ENCODE results near the gene NSF.
"Not testable (repeated sequence)": the region's sequence is repeated elsewhere in the genome, so short reads cannot be mapped to it uniquely, and the experiment has no call there.

Gene NSF

GRCh38 chr17:46603125-46603524 lies 12.7 kb downstream of the NSF start:
- H3K4me2 ChIP-seq; H3K9ac ChIP-seq; H3K4me3 ChIP-seq; H3K36me3 ChIP-seq; H3K9me3 ChIP-seq (replicated peaks in 1 of 11); H4K20me1 ChIP-seq; H3K4me1 ChIP-seq; H3K27ac ChIP-seq; H3K27me3 ChIP-seq: not testable (repeated sequence)

DNA sequence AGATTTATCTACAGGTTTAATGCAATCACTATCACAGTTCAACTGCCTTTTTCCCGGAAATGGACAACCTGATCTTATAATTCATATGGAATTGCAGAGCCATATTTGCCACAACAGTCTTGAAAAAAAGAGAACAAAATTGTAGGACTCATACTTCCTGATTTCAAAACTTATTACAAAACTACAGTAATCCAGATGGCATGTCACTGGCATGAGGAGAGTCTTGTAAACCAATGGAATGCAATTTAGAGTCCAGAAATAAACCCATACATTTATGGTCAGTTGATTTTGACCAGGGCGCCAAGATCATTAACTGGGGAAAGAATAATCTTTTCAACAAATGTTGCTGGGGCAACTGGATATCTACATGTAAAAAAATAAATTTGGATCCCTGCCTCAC lies 20.8 kb downstream of the NSF start:
- H3K9me3 ChIP-seq (replicated peaks in 1 of 11); H3K4me1 ChIP-seq; H3K4me2 ChIP-seq; H3K27me3 ChIP-seq; H3K27ac ChIP-seq; H3K4me3 ChIP-seq; H4K20me1 ChIP-seq; H3K36me3 ChIP-seq; H3K9ac ChIP-seq: not testable (repeated sequence)

DNA sequence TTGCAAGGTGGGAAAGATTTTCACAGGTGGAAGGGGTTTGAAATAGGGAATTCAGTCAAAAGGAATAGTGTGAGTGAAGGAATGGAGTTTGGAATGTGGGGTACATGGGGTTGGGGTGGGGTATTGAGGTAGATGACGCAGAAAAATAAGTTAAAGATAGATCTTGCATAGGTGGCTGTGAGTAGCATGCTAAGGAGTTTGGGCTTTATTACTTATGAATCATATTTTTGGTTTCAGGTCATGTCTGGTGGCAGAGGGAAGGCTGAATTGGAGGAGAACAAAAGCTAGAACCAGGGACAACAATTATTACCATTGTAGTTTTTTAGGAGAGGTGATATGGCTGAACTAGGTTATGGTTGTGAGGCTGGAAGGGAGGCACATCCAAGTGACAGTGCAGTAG lies 23.4 kb downstream of the NSF start:
- not testable (repeated sequence) for H3K9me3 ChIP-seq (replicated peaks in 1 of 11); H4K20me1 ChIP-seq; H3K4me2 ChIP-seq; H3K27ac ChIP-seq; H3K27me3 ChIP-seq; H3K4me1 ChIP-seq; H3K9ac ChIP-seq; H3K4me3 ChIP-seq; H3K36me3 ChIP-seq

DNA sequence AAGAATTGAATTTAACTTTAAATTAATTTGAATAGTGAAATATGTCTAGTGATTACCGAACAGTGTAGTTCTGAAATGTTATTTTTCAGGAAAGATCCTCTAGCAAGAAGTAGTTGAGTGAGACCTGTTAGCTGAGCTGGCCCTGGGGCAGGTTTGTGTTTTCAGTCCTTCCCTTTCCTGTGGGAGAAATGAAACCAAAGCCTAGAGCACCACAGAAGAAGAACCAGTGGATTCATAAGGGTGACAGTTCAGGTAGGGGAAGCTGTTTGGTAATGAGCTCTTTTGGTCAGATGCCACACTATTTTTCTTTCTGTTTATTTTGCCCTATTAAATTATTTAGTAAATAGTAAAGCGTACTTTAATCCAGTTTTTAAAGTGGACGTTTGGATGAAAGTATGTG lies 26.7 kb downstream of the NSF start:
- not testable (repeated sequence) for H3K4me1 ChIP-seq; H3K27me3 ChIP-seq; H4K20me1 ChIP-seq; H3K9ac ChIP-seq; H3K36me3 ChIP-seq; H3K4me3 ChIP-seq; H3K9me3 ChIP-seq (replicated peaks in 1 of 11); H3K27ac ChIP-seq; H3K4me2 ChIP-seq

- not testable (repeated sequence) for H3K9ac ChIP-seq; H3K27ac ChIP-seq; H3K9me3 ChIP-seq (replicated peaks in 1 of 11); H3K27me3 ChIP-seq; H3K4me3 ChIP-seq; H4K20me1 ChIP-seq; H3K36me3 ChIP-seq; H3K4me1 ChIP-seq; H3K4me2 ChIP-seq
Measured at GRCh38 chr17:46618975-46619374, 28.5 kb downstream of the NSF start.

DNA sequence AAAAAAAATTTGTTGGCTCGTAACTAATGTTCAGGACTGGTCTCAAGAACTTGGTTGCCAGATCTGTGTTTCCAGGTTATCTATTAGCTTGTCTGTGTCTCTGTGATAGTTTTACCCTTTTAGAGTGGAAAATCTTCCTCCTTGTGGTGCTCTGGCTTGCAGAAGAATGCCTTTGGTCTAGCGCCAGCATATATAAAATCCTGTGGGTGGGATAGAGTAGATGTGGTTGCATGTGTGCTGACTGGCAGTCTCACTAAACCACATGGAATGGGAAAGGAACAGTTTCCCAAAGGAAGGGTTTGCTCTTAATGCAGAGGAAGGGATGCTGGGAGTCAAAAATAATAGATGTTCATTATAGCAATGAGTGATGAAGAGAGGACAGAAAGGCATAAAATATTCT lies 33.3 kb downstream of the NSF start:
- not testable (repeated sequence) for H3K4me3 ChIP-seq; H3K9ac ChIP-seq; H3K9me3 ChIP-seq (replicated peaks in 1 of 11); H4K20me1 ChIP-seq; H3K4me1 ChIP-seq; H3K27ac ChIP-seq; H3K4me2 ChIP-seq; H3K27me3 ChIP-seq; H3K36me3 ChIP-seq

DNA sequence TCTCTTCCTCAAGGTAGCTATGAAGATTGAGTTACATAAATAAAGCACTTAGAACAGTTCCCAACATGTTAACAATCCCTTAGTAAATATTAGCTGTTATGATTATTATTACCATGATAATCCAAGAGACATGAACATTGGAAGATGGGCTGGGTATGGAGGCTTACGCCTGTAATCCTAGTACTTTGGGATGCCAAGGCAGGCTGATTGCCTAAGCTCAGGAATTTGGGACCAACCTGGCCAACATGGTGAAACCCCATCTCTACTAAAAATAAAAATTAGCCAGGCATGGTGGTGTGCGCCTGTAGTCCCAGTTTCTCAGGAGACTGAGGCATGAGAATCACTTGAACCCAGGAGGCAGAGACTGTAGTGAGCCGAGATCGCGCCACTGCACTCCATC lies 34.3 kb downstream of the NSF start:
- H3K27ac ChIP-seq, H3K4me2 ChIP-seq: not testable (repeated sequence)

DNA sequence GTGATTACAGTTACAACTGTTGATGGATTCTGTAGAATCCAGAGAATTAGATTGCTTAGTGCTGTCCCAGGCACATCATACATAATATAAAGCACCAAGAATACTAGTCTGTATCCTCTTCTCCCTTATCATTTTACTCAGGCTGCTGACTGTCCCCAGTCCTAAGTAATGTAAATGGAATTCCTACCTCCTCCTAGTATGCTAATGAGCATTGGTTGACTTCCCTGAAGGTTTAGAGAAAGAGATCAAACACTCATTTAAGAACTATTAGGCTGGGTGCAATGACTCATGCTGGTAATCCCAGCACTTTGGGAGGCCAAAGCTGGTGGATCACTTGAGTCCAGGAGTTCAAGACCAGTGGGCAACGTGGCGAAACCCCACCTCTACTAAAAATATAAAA lies 37.0 kb downstream of the NSF start:
- not testable (repeated sequence) for H3K4me1 ChIP-seq; H3K27ac ChIP-seq; H3K27me3 ChIP-seq; H3K9ac ChIP-seq; H4K20me1 ChIP-seq; H3K4me3 ChIP-seq; H3K4me2 ChIP-seq; H3K36me3 ChIP-seq; H3K9me3 ChIP-seq (replicated peaks in 1 of 11)

More for the DNA sequence above, 34.3 kb downstream of the NSF start:
- H3K4me3 ChIP-seq; H3K36me3 ChIP-seq; H3K4me1 ChIP-seq; H4K20me1 ChIP-seq; H3K27me3 ChIP-seq; H3K9ac ChIP-seq; H3K9me3 ChIP-seq (replicated peaks in 1 of 11): not testable (repeated sequence)

- H3K9ac ChIP-seq; H4K20me1 ChIP-seq; H3K4me2 ChIP-seq; H3K36me3 ChIP-seq; H3K27me3 ChIP-seq; H3K27ac ChIP-seq; H3K4me3 ChIP-seq; H3K4me1 ChIP-seq; H3K9me3 ChIP-seq (replicated peaks in 1 of 11): not testable (repeated sequence)
Measured at GRCh38 chr17:46628753-46629436, 38.4 kb downstream of the NSF start.

DNA sequence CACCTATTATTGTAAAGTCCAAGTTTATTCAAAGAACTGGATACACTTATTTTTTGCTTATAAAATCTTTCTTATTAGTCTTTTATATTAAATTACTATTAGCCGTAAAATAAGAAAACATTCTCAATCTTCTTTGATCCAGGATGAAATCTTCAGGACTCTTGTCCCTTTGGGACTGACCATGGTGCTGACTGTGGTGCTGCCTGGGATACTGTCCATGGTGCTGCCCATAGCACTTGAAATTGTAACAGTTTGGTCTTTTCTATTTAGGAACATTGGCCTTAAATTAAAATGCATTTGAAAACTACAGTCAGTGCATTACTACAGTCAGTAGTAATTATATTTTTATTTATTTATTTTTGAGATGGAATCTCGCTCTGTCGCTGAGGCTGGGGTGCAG lies 41.7 kb downstream of the NSF start:
- not testable (repeated sequence) for H3K27ac ChIP-seq; H3K4me2 ChIP-seq; H3K27me3 ChIP-seq; H3K9ac ChIP-seq; H4K20me1 ChIP-seq; H3K4me1 ChIP-seq; H3K36me3 ChIP-seq; H3K9me3 ChIP-seq (replicated peaks in 1 of 11); H3K4me3 ChIP-seq

- H3K27me3 ChIP-seq; H3K4me1 ChIP-seq; H3K9me3 ChIP-seq (replicated peaks in 1 of 11); H3K4me3 ChIP-seq; H3K36me3 ChIP-seq; H3K4me2 ChIP-seq; H3K27ac ChIP-seq; H3K9ac ChIP-seq; H4K20me1 ChIP-seq: not testable (repeated sequence)
Measured at GRCh38 chr17:46634844-46635243, 44.4 kb downstream of the NSF start.

- H3K36me3 ChIP-seq; H3K9me3 ChIP-seq (replicated peaks in 1 of 11); H3K9ac ChIP-seq; H3K4me2 ChIP-seq; H3K27ac ChIP-seq; H3K4me1 ChIP-seq; H4K20me1 ChIP-seq; H3K4me3 ChIP-seq; H3K27me3 ChIP-seq: not testable (repeated sequence)
Measured at GRCh38 chr17:46641861-46642656, 51.6 kb downstream of the NSF start.

DNA sequence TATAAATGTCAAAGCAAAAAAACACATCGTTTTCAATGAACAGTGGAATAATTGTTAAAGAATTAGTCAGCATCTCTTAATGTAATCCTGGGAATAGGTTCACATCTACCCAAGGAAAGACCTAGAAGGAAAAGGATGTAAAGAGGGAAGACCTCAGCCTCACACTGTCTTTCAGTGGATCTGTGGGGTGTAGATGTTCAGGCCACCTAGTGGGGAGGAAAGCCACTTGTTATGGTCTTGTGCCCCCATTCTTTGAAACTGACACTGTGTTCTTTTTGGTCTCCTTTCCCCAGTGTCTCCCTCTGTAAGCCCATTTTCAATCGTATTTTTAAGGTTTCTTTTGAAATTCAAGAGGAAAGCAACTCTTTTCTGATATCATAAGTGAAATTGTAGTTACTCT lies 56.8 kb downstream of the NSF start:
- not testable (repeated sequence) for H3K27me3 ChIP-seq; H3K9ac ChIP-seq; H3K4me2 ChIP-seq; H3K36me3 ChIP-seq; H4K20me1 ChIP-seq; H3K4me3 ChIP-seq; H3K27ac ChIP-seq; H3K9me3 ChIP-seq (replicated peaks in 1 of 11); H3K4me1 ChIP-seq

DNA sequence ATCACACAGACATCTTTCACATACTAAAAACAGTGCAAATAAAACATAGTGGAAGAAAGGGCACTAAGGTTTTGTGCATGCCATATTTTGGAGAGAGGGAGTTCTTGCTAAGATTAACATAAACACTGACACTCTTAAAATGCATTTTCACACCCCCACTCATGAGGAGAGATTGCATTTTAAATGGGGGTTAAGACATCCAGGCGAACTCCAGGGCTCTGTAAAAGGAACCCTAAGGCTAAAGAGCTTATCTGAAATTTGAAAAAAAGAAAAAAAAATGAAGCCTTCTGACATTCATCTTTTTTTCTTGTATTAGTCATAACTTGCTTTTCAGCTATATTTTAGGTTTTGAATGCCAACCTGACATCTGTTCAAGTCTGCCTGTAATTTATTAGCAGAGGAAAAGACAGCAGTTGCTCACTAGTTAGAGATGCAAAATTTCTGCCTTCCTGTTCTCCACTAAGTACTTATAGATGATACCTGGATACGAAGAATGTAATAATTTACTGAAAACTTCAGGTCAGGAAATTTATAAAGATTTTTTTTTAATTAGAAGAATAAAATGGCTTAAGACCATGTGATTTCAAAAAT lies 57.3 kb downstream of the NSF start:
- H3K9me3 ChIP-seq (replicated peaks in 1 of 11); H3K4me2 ChIP-seq; H3K36me3 ChIP-seq; H3K9ac ChIP-seq; H3K4me1 ChIP-seq; H3K27me3 ChIP-seq; H3K27ac ChIP-seq; H3K4me3 ChIP-seq; H4K20me1 ChIP-seq: not testable (repeated sequence)

All from BLaER1 treated with 17β-estradiol and CSF1 and Interleukin-3, amounts not matched to agents 10 nM and 100 nM (cell line).